ENCODE data around the gene MMP24.

DNA sequence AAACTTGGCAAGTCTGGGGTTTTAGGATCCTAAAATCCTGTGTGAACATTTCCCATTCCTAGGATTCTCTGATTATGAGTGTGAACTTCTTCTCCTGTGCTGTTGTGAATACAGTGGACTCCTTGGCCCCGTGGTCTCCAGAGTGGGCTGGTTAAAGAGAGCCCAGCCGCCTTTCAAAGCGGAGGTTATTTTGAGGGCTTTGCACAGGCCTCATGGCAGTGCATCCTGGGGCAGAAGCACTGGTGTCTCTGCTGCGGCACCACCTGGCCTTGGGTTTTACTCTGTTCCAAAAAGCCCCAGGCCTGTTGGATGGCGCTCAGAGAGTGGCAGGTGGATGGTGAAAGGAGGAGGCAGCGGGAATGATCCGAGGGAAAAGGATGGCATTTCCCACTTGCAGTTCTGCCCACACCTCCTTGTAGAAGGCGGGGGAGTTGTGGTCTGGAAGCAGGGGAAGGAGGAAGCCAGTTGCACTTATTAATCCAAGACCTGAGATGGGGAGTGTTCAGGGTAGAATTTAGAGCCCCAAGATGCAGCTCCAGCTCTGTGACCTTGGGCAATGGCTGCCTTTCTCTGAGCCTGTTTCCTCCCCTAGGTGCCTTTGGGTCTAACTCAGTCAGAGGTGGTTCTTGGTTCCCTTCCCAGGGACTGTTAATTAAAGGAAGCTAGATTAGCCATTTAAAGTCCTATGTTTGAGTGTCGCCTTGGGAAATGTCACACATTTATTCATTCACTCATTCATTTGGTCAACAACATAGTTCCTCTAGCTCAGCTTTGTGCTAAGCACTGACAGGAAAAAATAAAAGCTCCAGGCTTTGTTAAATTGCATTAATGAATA, 22.4 kb downstream of the MMP24 start:
- TF ChIP-seq, protein P1, sequence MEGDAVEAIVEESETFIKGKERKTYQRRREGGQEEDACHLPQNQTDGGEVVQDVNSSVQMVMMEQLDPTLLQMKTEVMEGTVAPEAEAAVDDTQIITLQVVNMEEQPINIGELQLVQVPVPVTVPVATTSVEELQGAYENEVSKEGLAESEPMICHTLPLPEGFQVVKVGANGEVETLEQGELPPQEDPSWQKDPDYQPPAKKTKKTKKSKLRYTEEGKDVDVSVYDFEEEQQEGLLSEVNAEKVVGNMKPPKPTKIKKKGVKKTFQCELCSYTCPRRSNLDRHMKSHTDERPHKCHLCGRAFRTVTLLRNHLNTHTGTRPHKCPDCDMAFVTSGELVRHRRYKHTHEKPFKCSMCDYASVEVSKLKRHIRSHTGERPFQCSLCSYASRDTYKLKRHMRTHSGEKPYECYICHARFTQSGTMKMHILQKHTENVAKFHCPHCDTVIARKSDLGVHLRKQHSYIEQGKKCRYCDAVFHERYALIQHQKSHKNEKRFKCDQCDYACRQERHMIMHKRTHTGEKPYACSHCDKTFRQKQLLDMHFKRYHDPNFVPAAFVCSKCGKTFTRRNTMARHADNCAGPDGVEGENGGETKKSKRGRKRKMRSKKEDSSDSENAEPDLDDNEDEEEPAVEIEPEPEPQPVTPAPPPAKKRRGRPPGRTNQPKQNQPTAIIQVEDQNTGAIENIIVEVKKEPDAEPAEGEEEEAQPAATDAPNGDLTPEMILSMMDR (IDR thresholded peaks at IDR 0.05; ENCODE audit: low read depth, low read length): no peak
- no peak for TF ChIP-seq EZH2phosphoT487 (IDR thresholded peaks at IDR 0.05; ENCODE audit: low read depth)
